Ishikawa (cell line): ENCODE data around the gene KLHDC7A.

Source experiments
- CEBPB ChIP-seq: IDR thresholded peaks from 2 replicates; pipeline ENCODE4 v1.6.1; 2012
- CREB1 ChIP-seq: IDR thresholded peaks from 2 replicates; pipeline ENCODE4 v1.6.1; 2012; ENCODE audit warnings: low read depth
- EGR1 ChIP-seq: IDR thresholded peaks from 2 replicates; pipeline ENCODE4 v1.6.1; 2012
- EP300 ChIP-seq: IDR thresholded peaks from 2 replicates; pipeline ENCODE4 v1.6.1; 2012; ENCODE audit warnings: borderline replicate concordance
- FOXM1 ChIP-seq: IDR thresholded peaks from 2 replicates; pipeline ENCODE4 v1.6.1; 2012; ENCODE audit warnings: low read depth, borderline replicate concordance
- MAX ChIP-seq: IDR thresholded peaks from 2 replicates; pipeline ENCODE4 v1.6.1; 2012
- NFIC ChIP-seq: IDR thresholded peaks from 2 replicates; pipeline ENCODE4 v1.6.1; 2012
- RAD21 ChIP-seq: IDR thresholded peaks from 2 replicates; pipeline ENCODE4 v1.6.1; 2012; ENCODE audit warnings: low read depth
- REST ChIP-seq: IDR thresholded peaks from 2 replicates; pipeline ENCODE4 v1.6.1; 2012; ENCODE audit warnings: low read depth, mild to moderate bottlenecking
- TAF1 ChIP-seq: IDR thresholded peaks from 2 replicates; pipeline ENCODE4 v1.6.1; 2012; ENCODE audit warnings: low read depth, mild to moderate bottlenecking
- USF1 ChIP-seq: IDR thresholded peaks from 2 replicates; pipeline ENCODE4 v1.6.1; 2012
- YY1 ChIP-seq: IDR thresholded peaks from 2 replicates; pipeline ENCODE4 v1.6.1; 2012; ENCODE audit warnings: low read depth
- ZBTB7A ChIP-seq: IDR thresholded peaks from 2 replicates; pipeline ENCODE4 v1.6.1; 2012; ENCODE audit warnings: low read depth

- no peak for TF ChIP-seq TAF1
- no peak for TF ChIP-seq YY1
- no peak for TF ChIP-seq EP300
- no peak for TF ChIP-seq ZBTB7A
- no peak for TF ChIP-seq CEBPB
- TF ChIP-seq REST, result no peak
- TF ChIP-seq MAX, result no peak
- no peak for TF ChIP-seq USF1
- no peak for TF ChIP-seq CREB1
- no peak for TF ChIP-seq EGR1
- no peak for TF ChIP-seq NFIC
- TF ChIP-seq RAD21, result no peak
- TF ChIP-seq FOXM1, result no peak
Measured at GRCh38 chr1:18494304-18494703, 13.6 kb downstream of the KLHDC7A start.
